Measurements from ENCODE around the gene GP2.

The GP2 gene

DNA sequence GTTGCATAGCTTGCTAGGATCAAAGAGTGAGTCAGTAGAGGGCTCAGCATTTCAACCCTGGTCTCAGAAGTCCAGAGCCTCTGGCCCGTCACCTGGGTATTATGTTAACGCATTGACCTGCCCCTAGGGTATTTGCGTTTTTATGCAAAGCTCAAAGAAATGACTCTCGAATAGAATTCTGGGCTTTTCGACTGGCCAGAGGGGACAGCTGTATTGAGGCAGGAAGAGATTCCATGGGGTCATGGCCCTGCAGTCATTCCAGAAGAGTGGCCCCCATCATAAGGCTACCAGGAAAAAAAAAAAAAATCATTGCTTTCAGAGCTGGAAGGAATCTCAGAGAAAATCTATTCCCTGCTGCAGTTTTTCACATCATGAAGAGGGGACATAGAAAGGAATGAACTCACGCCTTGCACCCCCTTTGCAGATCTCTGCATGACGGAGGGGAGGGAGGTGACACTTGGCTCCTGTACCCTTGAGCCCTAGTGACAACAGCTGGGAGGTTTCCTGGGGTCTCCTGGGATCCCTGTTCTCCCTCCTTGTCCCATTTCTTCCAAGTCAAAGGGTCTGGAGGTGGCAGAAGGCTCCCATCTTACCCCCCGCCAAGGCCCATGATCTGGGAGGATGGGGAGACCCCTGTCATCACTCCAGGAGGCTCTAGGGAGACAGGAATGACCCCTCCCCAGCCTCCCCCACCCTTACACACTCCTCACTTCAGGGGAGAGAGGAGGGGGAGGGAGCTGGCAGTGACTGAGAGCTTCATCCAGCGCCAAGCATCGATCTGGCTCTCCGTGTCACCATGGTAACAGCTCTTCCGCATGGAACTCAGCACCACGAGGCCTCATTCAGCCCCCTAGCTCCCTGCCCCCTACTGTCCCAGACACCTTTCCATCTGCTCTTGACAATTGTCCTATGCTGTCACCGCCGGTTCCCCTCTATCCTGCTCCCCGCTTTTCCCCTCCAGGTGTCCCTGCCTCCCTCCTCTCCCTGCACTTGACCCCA is 35.8 kb downstream of the GP2 start:
- H3K4me1 ChIP-seq (ENCODE audit: insufficient read depth, low read length, severe bottlenecking): no peaks in the 10 kb centered on the region
- no peak overlapping the region for H3K9ac ChIP-seq (ENCODE audit: low read length)
- no peaks in the 10 kb centered on the region for H3K36me3 ChIP-seq (ENCODE audit: insufficient read depth, low read length)
- no peaks in the 10 kb centered on the region for H3K27me3 ChIP-seq (ENCODE audit: insufficient read depth, low read length)
- no peaks in the 10 kb centered on the region for H3K79me2 ChIP-seq (ENCODE audit: insufficient read depth, low read length)
- H3F3A ChIP-seq (ENCODE audit: insufficient read depth, low read length): no peaks in the 10 kb centered on the region
- H3K9me3 ChIP-seq (ENCODE audit: low read length): no peaks in the 10 kb centered on the region
- TF ChIP-seq, protein P1, sequence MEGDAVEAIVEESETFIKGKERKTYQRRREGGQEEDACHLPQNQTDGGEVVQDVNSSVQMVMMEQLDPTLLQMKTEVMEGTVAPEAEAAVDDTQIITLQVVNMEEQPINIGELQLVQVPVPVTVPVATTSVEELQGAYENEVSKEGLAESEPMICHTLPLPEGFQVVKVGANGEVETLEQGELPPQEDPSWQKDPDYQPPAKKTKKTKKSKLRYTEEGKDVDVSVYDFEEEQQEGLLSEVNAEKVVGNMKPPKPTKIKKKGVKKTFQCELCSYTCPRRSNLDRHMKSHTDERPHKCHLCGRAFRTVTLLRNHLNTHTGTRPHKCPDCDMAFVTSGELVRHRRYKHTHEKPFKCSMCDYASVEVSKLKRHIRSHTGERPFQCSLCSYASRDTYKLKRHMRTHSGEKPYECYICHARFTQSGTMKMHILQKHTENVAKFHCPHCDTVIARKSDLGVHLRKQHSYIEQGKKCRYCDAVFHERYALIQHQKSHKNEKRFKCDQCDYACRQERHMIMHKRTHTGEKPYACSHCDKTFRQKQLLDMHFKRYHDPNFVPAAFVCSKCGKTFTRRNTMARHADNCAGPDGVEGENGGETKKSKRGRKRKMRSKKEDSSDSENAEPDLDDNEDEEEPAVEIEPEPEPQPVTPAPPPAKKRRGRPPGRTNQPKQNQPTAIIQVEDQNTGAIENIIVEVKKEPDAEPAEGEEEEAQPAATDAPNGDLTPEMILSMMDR (IDR thresholded peaks at IDR 0.05; ENCODE audit: low read length): no peak
- TF ChIP-seq EZH2 (IDR thresholded peaks at IDR 0.05; ENCODE audit: borderline replicate concordance, low read length): no peak
- no peak overlapping the region for H3K4me3 ChIP-seq (ENCODE audit: low read depth, low read length, poor library complexity, severe bottlenecking)
- no peak overlapping the region for H3K4me2 ChIP-seq (ENCODE audit: low read length)
- no peak overlapping the region for H3K27ac ChIP-seq (ENCODE audit: low read depth, low read length, poor library complexity, severe bottlenecking)
- no peaks in the 10 kb centered on the region for H3K9me2 ChIP-seq (ENCODE audit: low read depth, low read length)
- no peak overlapping the region for H2AFZ ChIP-seq (ENCODE audit: low read length)
- H4K20me1 ChIP-seq (ENCODE audit: insufficient read depth, low read length): no peaks in the 10 kb centered on the region

DNA sequence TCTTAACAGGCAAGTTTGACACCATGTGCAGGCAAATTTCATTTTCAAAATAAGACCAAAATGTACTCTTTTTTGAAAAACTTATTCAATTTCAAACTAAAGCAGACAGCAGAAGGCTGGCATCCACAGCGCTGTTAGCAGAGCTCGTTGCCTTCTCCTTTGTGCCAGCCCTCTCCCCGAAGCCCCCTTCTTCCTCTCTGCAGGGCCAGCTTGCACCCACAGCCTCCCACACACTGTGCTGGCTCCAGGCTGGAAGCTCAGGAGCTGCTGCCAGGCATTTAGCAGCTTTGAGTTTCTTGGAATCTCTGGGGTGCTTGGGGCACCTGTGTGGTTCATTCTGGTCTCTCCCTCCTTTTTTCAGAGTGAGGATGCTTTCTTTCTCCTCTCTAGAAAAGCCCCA is 37.7 kb downstream of the GP2 start:
- no peaks in the 10 kb centered on the region for H3F3A ChIP-seq (ENCODE audit: insufficient read depth, low read length)
- no peak for TF ChIP-seq EZH2 (IDR thresholded peaks at IDR 0.05; ENCODE audit: borderline replicate concordance, low read length)
- TF ChIP-seq, protein P1 (IDR thresholded peaks at IDR 0.05; ENCODE audit: low read length): no peak
- H3K9me3 ChIP-seq (ENCODE audit: low read length): no peaks in the 10 kb centered on the region
- no peak overlapping the region for H3K4me2 ChIP-seq (ENCODE audit: low read length)
- H3K27me3 ChIP-seq (ENCODE audit: insufficient read depth, low read length): no peaks in the 10 kb centered on the region
- H3K27ac ChIP-seq (ENCODE audit: low read depth, low read length, poor library complexity, severe bottlenecking): no peak overlapping the region
- H3K79me2 ChIP-seq (ENCODE audit: insufficient read depth, low read length): no peaks in the 10 kb centered on the region
- no peak overlapping the region for H3K9ac ChIP-seq (ENCODE audit: low read length)
- H3K4me1 ChIP-seq (ENCODE audit: insufficient read depth, low read length, severe bottlenecking): no peaks in the 10 kb centered on the region
- no peaks in the 10 kb centered on the region for H3K9me2 ChIP-seq (ENCODE audit: low read depth, low read length)
- H4K20me1 ChIP-seq (ENCODE audit: insufficient read depth, low read length): no peaks in the 10 kb centered on the region
- H2AFZ ChIP-seq (ENCODE audit: low read length): no peak overlapping the region
- no peak overlapping the region for H3K4me3 ChIP-seq (ENCODE audit: low read depth, low read length, poor library complexity, severe bottlenecking)
- H3K36me3 ChIP-seq (ENCODE audit: insufficient read depth, low read length): no peaks in the 10 kb centered on the region

DNA sequence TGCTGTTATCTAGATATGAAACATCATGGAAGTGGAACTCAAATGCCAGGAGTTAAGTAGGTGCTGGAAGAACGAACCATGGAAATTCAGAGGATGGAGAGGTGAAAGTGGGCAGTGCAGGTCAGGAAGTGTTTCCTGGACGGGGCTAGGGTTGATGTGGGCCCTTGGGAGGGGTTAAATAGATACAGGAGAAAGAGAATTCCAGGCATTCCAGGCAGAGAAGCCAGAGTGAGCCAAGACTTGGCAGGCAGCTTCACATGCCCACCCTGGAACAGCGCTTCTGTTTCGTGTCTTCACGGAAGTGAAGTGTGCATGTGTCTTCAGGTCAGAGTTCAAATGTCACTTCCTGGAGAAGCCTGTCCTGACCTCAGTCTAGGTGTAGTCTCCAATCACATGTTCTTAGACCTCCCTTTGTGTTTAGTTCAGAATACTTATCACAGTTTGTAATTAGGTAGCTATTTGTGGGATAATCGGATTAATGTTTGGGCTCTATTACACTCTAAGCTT is 41.3 kb downstream of the GP2 start:
- H2AFZ ChIP-seq (ENCODE audit: low read length): no peak overlapping the region

More for the DNA sequence above, 41.3 kb downstream of the GP2 start:
- Histone ChIP-seq H3K27me3 (ENCODE audit: insufficient read depth, low read length) (no peaks in the 10 kb centered on the region), H3K79me2 (ENCODE audit: insufficient read depth, low read length) (no peaks in the 10 kb centered on the region), H3K9me2 (ENCODE audit: low read depth, low read length) (no peaks in the 10 kb centered on the region), H4K20me1 (ENCODE audit: insufficient read depth, low read length) (no peaks in the 10 kb centered on the region), H3K9me3 (ENCODE audit: low read length) (no peaks in the 10 kb centered on the region), H3K36me3 (ENCODE audit: insufficient read depth, low read length) (no peaks in the 10 kb centered on the region), H3K4me1 (ENCODE audit: insufficient read depth, low read length, severe bottlenecking) (no peaks in the 10 kb centered on the region), H3K4me2 (ENCODE audit: low read length) (no peak overlapping the region), H3K4me3 (ENCODE audit: low read depth, low read length, poor library complexity, severe bottlenecking) (no peak overlapping the region), H3K27ac (ENCODE audit: low read depth, low read length, poor library complexity, severe bottlenecking) (no peak overlapping the region), H3K9ac (ENCODE audit: low read length) (no peak overlapping the region), H3F3A (ENCODE audit: insufficient read depth, low read length) (no peaks in the 10 kb centered on the region)
- TF ChIP-seq, protein P1 (IDR thresholded peaks at IDR 0.05; ENCODE audit: low read length): no peak
- no peak for TF ChIP-seq EZH2 (IDR thresholded peaks at IDR 0.05; ENCODE audit: borderline replicate concordance, low read length)

Data from OCI-LY1 (cell line).